Measurements from ENCODE around the gene ZNF175. TPM values are rescaled to one million over a fixed set of nuclear protein-coding genes. Genes with fewer than 3 reads are reported as not detected.
A peak's percentile ranks its signal among the peaks of the same experiment; 100 is the strongest.

The ZNF175 gene
- total and polyA plus RNA-seq, 10 of the 15 experiments (the other 5 are each of a cell fraction or from before 2014, with no cell fraction given) = 1.5 to 12.0 (median 4.1) TPM

- TF ChIP-seq E4F1 (IDR thresholded peaks at IDR 0.05; ENCODE audit: borderline replicate concordance, partially characterized antibody) (no peak), NBN (IDR thresholded peaks at IDR 0.05) (no peak), PRDM15 (CRISPR knock-in tag; IDR thresholded peaks at IDR 0.05) (no peak)
Observed at GRCh38 chr19:51599084-51599483, 28.0 kb downstream of the ZNF175 start (continued).

GRCh38 chr19:51600940-51601580, 30.0 kb downstream of the ZNF175 start:
- no peaks in the 10 kb centered on the region; the same call in 1 of the 2 replicates for H3K79me2 ChIP-seq (ENCODE audit: control insufficient read depth, insufficient read depth, low read length)
- 0 out of 4 replicates have a peak, but pooled peaks cover 0 to 1% of the 10 kb centered on the region in 2 experiments for H3K27me3 ChIP-seq (replicated peaks in 1 of 2; ENCODE audit: control insufficient read depth in 2 of 2, insufficient read depth in 2 of 2, low read length in 1 of 2)
- CTCF ChIA-PET = interaction anchor here (1.4 kb wide), 1 partner anchor 56 kb away, joined by 7 read pairs; no protein-coding TSS in a partner anchor
- ATAC-seq (peak; percentile 47), DNase-seq (ENCODE audit: low read depth, low spot score) (no peak), FAIRE-seq (no peak)
- POLR2A ChIA-PET = no interaction called here
- RAD21 ChIA-PET (ENCODE audit: unreplicated experiment) = no interaction called here
- in situ Hi-C loops (cut with MboI) = no loop called here
- no TSS peak for BruUV-seq (replicated peaks)
- SMC1A ChIA-PET (ENCODE audit: uncharacterized antibody, unreplicated experiment) = interaction anchor here (1.2 to 1.3 kb wide), 2 partner anchors 56 to 60 kb away, joined by 4 to 5 read pairs; no protein-coding TSS in a partner anchor
- H3K36me3 ChIP-seq (ENCODE audit: control insufficient read depth in 2 of 2, insufficient read depth in 2 of 2, low read length in 1 of 2) = no peaks in the 10 kb centered on the region
- 23% methylated on average over 40 of the region's 59 CpGs for WGBS (ENCODE audit: insufficient coverage, insufficient replicate concordance, low lambda C conversion rate, missing lambda C conversion rate)
- peak overlapping the region; percentile 36; the same call in 1 of the 2 replicates for H3K9ac ChIP-seq (ENCODE audit: control insufficient read depth, insufficient read depth, low read length)
- peak overlapping the region; percentile 37 for H3K27ac ChIP-seq (ENCODE audit: control insufficient read depth, insufficient read depth)
- peak overlapping the region; percentile 55; the same call in 1 of the 2 replicates for H3K4me3 ChIP-seq
- peak overlapping the region; percentile 93 for H3K4me2 ChIP-seq (ENCODE audit: control insufficient read depth, insufficient read depth)
- intact Hi-C loops (cut with micrococcal nuclease; ENCODE audit: unreplicated experiment) = no loop called here
- peaks cover 22% of the 10 kb centered on the region for H3K4me1 ChIP-seq (ENCODE audit: control insufficient read depth, insufficient read depth, low read length)
- peak overlapping the region; percentile 24 for H2AFZ ChIP-seq (ENCODE audit: control insufficient read depth, low read depth, low read length)
- peaks cover 2% of the 10 kb centered on the region; the same call in 2 of the 3 replicates for H3K9me3 ChIP-seq (replicated peaks; ENCODE audit: control insufficient read depth, insufficient read depth, low read length)
- no peaks in the 10 kb centered on the region for H4K20me1 ChIP-seq (ENCODE audit: control insufficient read depth, insufficient read depth)
- TF ChIP-seq PRDM15 (CRISPR knock-in tag; IDR thresholded peaks at IDR 0.05) (no peak), LARP7 (IDR thresholded peaks at IDR 0.05) (no peak), ZZZ3 (IDR thresholded peaks at IDR 0.05; ENCODE audit: control insufficient read depth, insufficient read length, low read depth) (no peak), IKZF2 (IDR thresholded peaks at IDR 0.05) (no peak), BCL11A (IDR thresholded peaks at IDR 0.05; ENCODE audit: low read depth, low read length) (no peak), BHLHE40 (IDR thresholded peaks at IDR 0.05; ENCODE audit: borderline replicate concordance in 1 of 2, low read depth in 2 of 2, low read length in 1 of 2) (no peak), TBL1XR1 (IDR thresholded peaks at IDR 0.05; ENCODE audit: low read depth, low read length) (no peak), EED (IDR thresholded peaks at IDR 0.05; ENCODE audit: low read depth) (no peak)
